DND-41 (cell line): ENCODE measurements around the gene C6orf136.

Experiments used
- CTCF ChIP-seq: IDR thresholded peaks from 2 replicates; pipeline ENCODE4 v1.5.1; 2012; ENCODE audit warnings: borderline replicate concordance, low read length, moderate library complexity, mild to moderate bottlenecking; ENCODE audit not compliant: poor library complexity, severe bottlenecking; ENCODE audit errors: extremely low read depth
- EZH2 ChIP-seq: IDR thresholded peaks from 3 replicates; pipeline ENCODE4 v1.6.1; 2012; ENCODE audit warnings: borderline replicate concordance, low read depth, mild to moderate bottlenecking, moderate library complexity, low read length, inconsistent platforms; ENCODE audit not compliant: severe bottlenecking

- no peak for TF ChIP-seq CTCF
- no peak for TF ChIP-seq EZH2
Measured at GRCh38 chr6:30641048-30641447, 5.9 kb upstream of the C6orf136 start.
